Measurements from ENCODE around the gene AGAP1. TPM values are rescaled to one million over a fixed set of nuclear protein-coding genes. Genes with fewer than 3 reads are reported as not detected.
A peak's percentile ranks its signal among the peaks of the same experiment; 100 is the strongest.

Gene AGAP1
- total RNA-seq, 4 donors from 2014 or later = 33.7 to 39.9 (median 35.6) TPM

DNA sequence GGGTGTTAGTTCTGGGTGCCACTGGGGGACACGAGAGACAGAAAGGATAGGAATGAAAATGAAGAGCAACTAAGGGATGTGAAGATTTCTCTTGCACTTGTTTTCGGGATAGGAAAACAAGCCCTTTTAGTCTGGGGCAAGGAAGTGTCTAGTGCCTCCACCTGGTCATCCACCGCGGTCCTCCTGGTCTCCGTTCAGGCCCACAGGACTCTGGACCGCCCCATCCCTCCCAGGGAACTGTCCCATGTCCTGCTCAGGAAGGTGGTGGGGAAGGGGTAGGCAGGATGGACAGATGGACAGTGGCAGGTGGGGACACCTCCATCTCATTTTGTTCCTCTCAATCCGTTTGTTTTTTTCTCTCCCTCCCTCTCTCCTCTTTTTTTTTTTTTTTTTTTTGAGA lies 45.9 kb downstream of the AGAP1 start:
- TF ChIP-seq, protein P1, sequence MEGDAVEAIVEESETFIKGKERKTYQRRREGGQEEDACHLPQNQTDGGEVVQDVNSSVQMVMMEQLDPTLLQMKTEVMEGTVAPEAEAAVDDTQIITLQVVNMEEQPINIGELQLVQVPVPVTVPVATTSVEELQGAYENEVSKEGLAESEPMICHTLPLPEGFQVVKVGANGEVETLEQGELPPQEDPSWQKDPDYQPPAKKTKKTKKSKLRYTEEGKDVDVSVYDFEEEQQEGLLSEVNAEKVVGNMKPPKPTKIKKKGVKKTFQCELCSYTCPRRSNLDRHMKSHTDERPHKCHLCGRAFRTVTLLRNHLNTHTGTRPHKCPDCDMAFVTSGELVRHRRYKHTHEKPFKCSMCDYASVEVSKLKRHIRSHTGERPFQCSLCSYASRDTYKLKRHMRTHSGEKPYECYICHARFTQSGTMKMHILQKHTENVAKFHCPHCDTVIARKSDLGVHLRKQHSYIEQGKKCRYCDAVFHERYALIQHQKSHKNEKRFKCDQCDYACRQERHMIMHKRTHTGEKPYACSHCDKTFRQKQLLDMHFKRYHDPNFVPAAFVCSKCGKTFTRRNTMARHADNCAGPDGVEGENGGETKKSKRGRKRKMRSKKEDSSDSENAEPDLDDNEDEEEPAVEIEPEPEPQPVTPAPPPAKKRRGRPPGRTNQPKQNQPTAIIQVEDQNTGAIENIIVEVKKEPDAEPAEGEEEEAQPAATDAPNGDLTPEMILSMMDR (IDR thresholded peaks at IDR 0.05) = no peak
- no peak for TF ChIP-seq POLR2A (IDR thresholded peaks at IDR 0.05)
- TF ChIP-seq EP300 (IDR thresholded peaks at IDR 0.05) = no peak
- Histone ChIP-seq H3K4me1 (peaks cover 0 to 56% (median 0%) of the 10 kb centered on the region in 4 donors), H3K4me3 (no peak overlapping the region), H3K27ac (no peak overlapping the region), H3K36me3 (no peaks in the 10 kb centered on the region), H3K27me3 (no peaks in the 10 kb centered on the region), H3K9me3 (no peaks in the 10 kb centered on the region)
- no peak for DNase-seq (ENCODE audit: low spot score in 2 of 2)
- WGBS, 2 donors = 91 to 94% methylated on average over 7 of the region's 7 CpGs

DNA sequence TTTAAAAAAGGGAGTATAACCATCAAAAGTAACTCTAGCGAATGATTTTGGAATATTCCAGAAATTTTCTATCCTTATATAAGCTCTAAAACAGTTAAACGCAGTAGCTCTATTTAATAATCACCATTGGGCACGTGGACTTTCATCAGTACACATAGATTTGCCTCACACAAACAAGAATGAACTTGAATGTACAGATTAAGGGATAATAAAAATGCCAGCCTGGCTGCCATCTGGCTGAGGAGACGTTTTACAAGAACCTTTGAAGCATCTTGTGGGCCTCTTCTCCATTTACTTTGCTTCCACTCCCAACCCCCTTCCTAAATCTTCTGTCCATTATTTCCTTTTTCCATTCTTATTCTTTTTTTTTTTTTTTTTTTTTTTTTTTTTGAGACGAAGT lies 47.2 kb downstream of the AGAP1 start:
- H3K36me3 ChIP-seq = no peaks in the 10 kb centered on the region
- no peak overlapping the region for H3K4me3 ChIP-seq
- peaks cover 0 to 52% (median 0%) of the 10 kb centered on the region in 4 donors for H3K4me1 ChIP-seq
- TF ChIP-seq POLR2A (IDR thresholded peaks at IDR 0.05) (no peak), EP300 (IDR thresholded peaks at IDR 0.05) (no peak)
- TF ChIP-seq, protein P1 (IDR thresholded peaks at IDR 0.05) = no peak
- DNase-seq (ENCODE audit: low spot score in 2 of 2) = no peak
- no peak overlapping the region for H3K27ac ChIP-seq
- WGBS, 2 donors = 92% methylated on average over 5 of the region's 5 CpGs
- H3K27me3 ChIP-seq = no peaks in the 10 kb centered on the region
- no peaks in the 10 kb centered on the region for H3K9me3 ChIP-seq

DNA sequence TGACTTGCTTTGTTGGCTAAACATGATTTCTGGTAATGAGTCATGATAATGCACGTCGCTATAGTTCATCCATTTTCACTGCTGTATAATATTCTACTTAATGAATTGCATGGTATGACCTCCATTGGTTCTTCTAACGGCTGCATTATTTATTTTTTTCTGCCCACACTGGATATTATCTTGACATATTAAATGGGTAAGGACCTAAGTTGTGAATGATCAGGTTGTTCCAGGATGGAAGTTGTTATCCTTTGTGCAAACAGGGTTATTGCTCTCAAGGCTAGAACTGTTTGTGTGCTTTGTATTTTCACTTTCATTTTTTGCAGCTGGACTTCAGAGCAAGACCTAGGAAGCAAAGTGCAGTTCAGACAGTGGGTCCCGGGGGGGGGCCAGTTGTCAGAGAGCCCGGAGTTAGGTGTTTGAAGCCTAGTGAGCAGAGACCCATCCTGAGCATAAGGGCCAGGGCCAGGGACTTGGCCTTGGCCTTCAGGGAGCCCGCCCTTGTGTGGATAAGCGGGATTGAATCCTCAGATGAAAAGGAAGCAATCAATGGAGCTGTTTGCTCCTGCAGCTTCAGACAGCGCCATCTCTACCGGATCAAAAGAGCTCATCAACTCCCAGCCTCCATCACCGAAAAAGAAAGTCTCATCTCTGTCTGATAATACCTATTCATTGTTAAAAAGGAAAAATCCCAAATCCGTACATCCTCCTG lies 48.2 kb downstream of the AGAP1 start:
- Histone ChIP-seq H3K36me3 (no peaks in the 10 kb centered on the region), H3K27ac (no peak overlapping the region), H3K9me3 (no peaks in the 10 kb centered on the region), H3K4me1 (peaks cover 0 to 52% (median 0%) of the 10 kb centered on the region in 4 donors), H3K4me3 (no peak overlapping the region), H3K27me3 (no peaks in the 10 kb centered on the region)
- 88 to 90% methylated on average over 11 of the region's 11 CpGs for WGBS, 2 donors
- DNase-seq (ENCODE audit: low spot score in 2 of 2) = no peak
- TF ChIP-seq EP300 (IDR thresholded peaks at IDR 0.05) = no peak
- TF ChIP-seq, protein P1 (IDR thresholded peaks at IDR 0.05) = no peak
- no peak for TF ChIP-seq POLR2A (IDR thresholded peaks at IDR 0.05)

DNA sequence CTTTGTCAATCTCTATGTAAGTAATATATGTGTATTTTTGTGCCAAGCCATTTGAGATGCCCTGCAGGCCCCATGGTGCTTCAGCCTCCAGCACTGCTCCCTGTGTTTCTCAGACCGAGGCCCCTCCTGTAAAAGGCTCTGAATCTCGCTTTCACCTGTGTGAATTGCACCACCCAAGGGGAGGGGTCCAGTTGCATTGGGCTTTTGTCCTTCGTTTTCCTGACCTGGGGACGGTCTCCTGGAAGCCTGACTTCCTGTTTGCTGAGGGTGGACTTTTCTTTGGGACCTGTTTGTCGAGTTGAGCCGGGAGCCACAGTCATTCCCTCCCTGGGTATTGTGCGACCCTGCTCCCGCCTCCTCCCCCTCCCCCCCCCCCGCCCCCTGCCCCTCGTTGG lies 48.9 kb downstream of the AGAP1 start:
- no peaks in the 10 kb centered on the region for H3K27me3 ChIP-seq
- H3K36me3 ChIP-seq = no peaks in the 10 kb centered on the region
- no peaks in the 10 kb centered on the region for H3K9me3 ChIP-seq
- DNase-seq (ENCODE audit: low spot score in 2 of 2) = no peak
- WGBS, 2 donors = 57 to 70% methylated on average over 8 to 10 of the region's 10 CpGs
- H3K27ac ChIP-seq = peak overlapping the region in 1 of 4 donors; percentile 2
- H3K4me1 ChIP-seq = peaks cover 0 to 46% (median 0%) of the 10 kb centered on the region in 4 donors
- no peak for TF ChIP-seq EP300 (IDR thresholded peaks at IDR 0.05)
- TF ChIP-seq POLR2A (IDR thresholded peaks at IDR 0.05) = no peak
- TF ChIP-seq, protein P1 (IDR thresholded peaks at IDR 0.05) = no peak
- H3K4me3 ChIP-seq = no peak overlapping the region

DNA sequence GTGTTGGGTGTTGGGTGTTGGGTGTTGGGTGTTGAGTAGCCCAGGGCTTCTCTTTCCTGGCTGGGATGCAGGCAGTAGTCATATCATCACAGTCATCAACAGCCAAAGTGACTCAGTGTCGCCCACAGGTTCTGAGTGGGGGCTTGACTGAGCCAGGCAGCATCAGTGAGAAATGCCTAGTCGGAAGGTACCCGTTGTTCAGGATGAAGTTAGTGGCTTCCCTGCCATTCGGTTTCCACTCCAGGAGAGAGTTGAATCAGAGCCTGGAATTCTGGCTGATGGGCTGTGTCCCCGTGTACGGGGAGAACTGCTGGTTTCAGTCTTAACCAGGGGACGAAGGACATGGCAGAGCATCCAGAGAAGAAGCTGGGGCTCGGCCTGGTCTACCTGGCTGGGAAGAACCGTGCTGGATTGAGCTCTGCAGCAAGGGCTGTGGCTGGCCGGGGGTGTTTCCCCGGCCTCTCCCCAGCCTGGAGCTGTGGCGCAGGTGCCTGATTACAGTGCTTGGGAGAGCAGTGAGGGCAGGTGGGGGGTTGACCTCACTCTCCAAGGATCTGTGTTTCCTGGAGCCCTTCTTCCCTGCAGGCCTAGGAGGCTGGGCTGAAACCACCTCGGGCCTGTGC lies 49.4 kb downstream of the AGAP1 start:
- Histone ChIP-seq H3K9me3 (no peaks in the 10 kb centered on the region), H3K4me3 (no peak overlapping the region), H3K27ac (peak overlapping the region in 1 of 4 donors; percentile 2), H3K36me3 (no peaks in the 10 kb centered on the region), H3K4me1 (peaks cover 0 to 41% (median 0%) of the 10 kb centered on the region in 4 donors), H3K27me3 (no peaks in the 10 kb centered on the region)
- no peak for DNase-seq (ENCODE audit: low spot score in 2 of 2)
- TF ChIP-seq EP300 (IDR thresholded peaks at IDR 0.05) = no peak
- no peak for TF ChIP-seq POLR2A (IDR thresholded peaks at IDR 0.05)
- TF ChIP-seq, protein P1 (IDR thresholded peaks at IDR 0.05) = no peak
- WGBS, 2 donors = 78 to 86% methylated on average over 9 to 13 of the region's 13 CpGs
